Parathyroid adenoma (tissue), 2 donors: ENCODE results near the gene CELSR3.

Source experiments
- H2AFZ ChIP-seq: fragments of 300-600 bp; sonication (generic); one replicate; pipeline ENCODE4 v1.7.0; 2017; ENCODE audit warnings: antibody characterized with exemption, mild to moderate bottlenecking
- H3K27ac ChIP-seq: fragments of 300-600 bp; sonication (generic); one replicate; pipeline ENCODE4 v1.7.0; 2017
- H3K27me3 ChIP-seq: fragments of 300-600 bp; sonication (generic); one replicate; pipeline ENCODE4 v1.7.0; 2017; ENCODE audit warnings: low read length; ENCODE audit not compliant: control insufficient read depth, insufficient read depth
- H3K36me3 ChIP-seq: fragments of 300-600 bp; sonication (generic); one replicate; pipeline ENCODE4 v1.7.0; 2017; ENCODE audit warnings: low read length; ENCODE audit not compliant: control insufficient read depth, insufficient read depth
- H3K4me1 ChIP-seq: fragments of 300-600 bp; sonication (generic); one replicate; pipeline ENCODE4 v1.7.0; 2017; ENCODE audit warnings: control low read depth
- H3K4me2 ChIP-seq: fragments of 300-600 bp; sonication (generic); one replicate; pipeline ENCODE4 v1.7.0; 2017; ENCODE audit warnings: low read length
- H3K4me3 ChIP-seq: fragments of 300-600 bp; sonication (generic); one replicate; pipeline ENCODE4 v1.7.0; 2017; ENCODE audit warnings: low read depth, low read length
- H3K79me2 ChIP-seq: fragments of 300-600 bp; sonication (generic); one replicate; pipeline ENCODE4 v1.7.0; 2017; ENCODE audit warnings: control low read depth
- H3K9ac ChIP-seq: fragments of 300-600 bp; sonication (generic); one replicate; pipeline ENCODE4 v1.7.0; 2017; ENCODE audit warnings: mild to moderate bottlenecking
- H3K9me3 ChIP-seq: fragments of 300-600 bp; sonication (generic); one replicate; pipeline ENCODE4 v1.7.0; 2017; ENCODE audit warnings: low read length; ENCODE audit not compliant: control insufficient read depth
- TF ChIP-seq, protein P1 (sequence below): fragments of 300-600 bp; sonication (generic); IDR thresholded peaks from one replicate; pipeline ENCODE4 v1.7.0; 2017; ENCODE audit warnings: antibody characterized with exemption, mild to moderate bottlenecking
- donor health status: primary hyperparathyroidism.

Gene CELSR3

DNA sequence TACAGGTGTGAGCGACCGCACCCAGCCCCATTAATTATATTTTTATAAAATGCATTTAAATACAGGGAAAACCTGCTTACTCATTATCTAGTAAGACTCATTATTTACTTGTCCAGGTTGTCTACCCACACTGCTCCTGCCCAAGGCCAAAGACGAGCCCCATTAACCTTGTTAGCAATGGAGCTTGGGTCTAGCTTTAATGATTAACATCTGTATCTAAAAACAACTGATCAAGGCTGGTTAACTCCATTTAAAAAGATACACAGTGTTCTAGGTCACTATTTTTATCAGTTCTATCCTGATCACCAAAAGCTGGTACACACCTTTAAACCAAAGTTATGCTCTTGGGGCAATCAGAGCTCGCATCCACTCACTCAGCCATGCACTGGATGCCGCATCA lies 33.5 kb upstream of the CELSR3 start:
- TF ChIP-seq, protein P1, sequence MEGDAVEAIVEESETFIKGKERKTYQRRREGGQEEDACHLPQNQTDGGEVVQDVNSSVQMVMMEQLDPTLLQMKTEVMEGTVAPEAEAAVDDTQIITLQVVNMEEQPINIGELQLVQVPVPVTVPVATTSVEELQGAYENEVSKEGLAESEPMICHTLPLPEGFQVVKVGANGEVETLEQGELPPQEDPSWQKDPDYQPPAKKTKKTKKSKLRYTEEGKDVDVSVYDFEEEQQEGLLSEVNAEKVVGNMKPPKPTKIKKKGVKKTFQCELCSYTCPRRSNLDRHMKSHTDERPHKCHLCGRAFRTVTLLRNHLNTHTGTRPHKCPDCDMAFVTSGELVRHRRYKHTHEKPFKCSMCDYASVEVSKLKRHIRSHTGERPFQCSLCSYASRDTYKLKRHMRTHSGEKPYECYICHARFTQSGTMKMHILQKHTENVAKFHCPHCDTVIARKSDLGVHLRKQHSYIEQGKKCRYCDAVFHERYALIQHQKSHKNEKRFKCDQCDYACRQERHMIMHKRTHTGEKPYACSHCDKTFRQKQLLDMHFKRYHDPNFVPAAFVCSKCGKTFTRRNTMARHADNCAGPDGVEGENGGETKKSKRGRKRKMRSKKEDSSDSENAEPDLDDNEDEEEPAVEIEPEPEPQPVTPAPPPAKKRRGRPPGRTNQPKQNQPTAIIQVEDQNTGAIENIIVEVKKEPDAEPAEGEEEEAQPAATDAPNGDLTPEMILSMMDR = no peak
- Histone ChIP-seq H3K9ac (no peak overlapping the region), H3K27me3 (no peaks in the 10 kb centered on the region), H2AFZ (no peak overlapping the region), H3K79me2 (peaks cover 57% of the 10 kb centered on the region), H3K4me2 (no peak overlapping the region), H3K27ac (peak overlapping the region; percentile 9), H3K4me1 (peaks cover 13% of the 10 kb centered on the region), H3K4me3 (no peak overlapping the region), H3K36me3 (no peaks in the 10 kb centered on the region), H3K9me3 (no peaks in the 10 kb centered on the region)

DNA sequence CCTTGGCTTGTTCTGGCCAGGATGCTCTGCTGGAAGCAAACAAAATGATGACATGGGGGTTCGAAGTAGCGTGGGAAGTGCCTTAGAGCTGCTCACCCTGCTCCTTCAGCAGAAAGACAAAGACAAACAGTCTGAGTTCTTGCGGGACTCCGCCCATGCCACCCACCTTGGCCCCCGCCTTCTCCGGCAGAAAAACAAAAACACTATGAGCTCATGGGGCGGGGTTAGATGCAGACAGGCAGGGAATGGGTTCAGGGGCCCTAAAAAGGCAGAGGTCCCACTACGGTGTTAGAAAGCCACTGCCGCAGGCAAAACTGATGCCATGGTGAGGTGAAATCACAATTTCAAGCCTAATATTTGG lies 32.7 kb upstream of the CELSR3 start:
- no peaks in the 10 kb centered on the region for H3K36me3 ChIP-seq
- H3K9me3 ChIP-seq = no peaks in the 10 kb centered on the region
- H3K4me3 ChIP-seq = peak overlapping the region; percentile 33
- peak overlapping the region; percentile 89 for H3K27ac ChIP-seq
- H2AFZ ChIP-seq = no peak overlapping the region
- H3K4me2 ChIP-seq = peak overlapping the region; percentile 65
- H3K9ac ChIP-seq = no peak overlapping the region
- peaks cover 55% of the 10 kb centered on the region for H3K79me2 ChIP-seq
- peaks cover 16% of the 10 kb centered on the region for H3K4me1 ChIP-seq
- H3K27me3 ChIP-seq = no peaks in the 10 kb centered on the region
- TF ChIP-seq, protein P1 = no peak

DNA sequence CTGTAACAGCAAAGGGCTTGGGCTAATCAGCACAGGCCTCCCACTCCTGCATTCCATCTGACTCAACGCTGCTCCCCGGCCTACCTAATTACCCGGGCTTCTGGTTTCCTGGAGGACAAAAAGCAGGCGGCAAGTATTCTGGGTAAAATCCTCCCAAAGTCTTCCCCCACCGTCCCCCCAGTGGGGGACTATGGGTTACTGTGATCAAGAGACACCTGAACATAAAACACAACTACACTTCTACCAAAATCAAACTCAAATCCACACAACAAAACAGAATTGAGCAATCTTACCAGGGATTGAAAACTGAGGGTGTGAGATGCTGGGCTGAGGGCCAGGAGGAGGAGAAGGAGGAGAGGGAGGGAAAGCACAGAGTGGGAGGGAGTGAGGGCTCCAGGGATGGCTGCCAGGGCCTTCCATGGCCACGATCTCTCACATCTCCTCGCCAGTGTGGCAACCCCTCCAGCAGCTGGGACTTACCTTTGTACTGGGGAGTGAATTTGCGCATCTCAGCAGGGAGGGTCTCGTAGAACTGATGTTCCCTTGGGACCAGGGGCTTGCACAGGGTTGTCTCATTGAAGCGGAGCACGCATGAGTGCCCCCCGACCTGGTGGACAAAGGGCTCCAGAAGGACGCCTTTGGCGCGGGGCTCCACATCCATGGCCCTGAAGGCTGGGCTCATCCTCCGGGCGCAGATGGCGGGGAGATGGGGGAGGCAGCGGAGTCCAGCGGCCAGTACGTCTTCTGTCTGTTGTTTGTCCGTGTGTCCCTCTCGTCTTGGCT lies 32.1 kb upstream of the CELSR3 start:
- Histone ChIP-seq H2AFZ (no peak overlapping the region), H3K36me3 (no peaks in the 10 kb centered on the region), H3K4me1 (peaks cover 16% of the 10 kb centered on the region), H3K4me2 (peak overlapping the region; percentile 65), H3K27ac (peak overlapping the region; percentile 89), H3K79me2 (peaks cover 56% of the 10 kb centered on the region), H3K9ac (no peak overlapping the region), H3K9me3 (no peaks in the 10 kb centered on the region), H3K27me3 (no peaks in the 10 kb centered on the region), H3K4me3 (peak overlapping the region; percentile 33)
- TF ChIP-seq, protein P1 = no peak

- H3K4me1 ChIP-seq = peaks cover 16% of the 10 kb centered on the region
- H3K4me2 ChIP-seq = no peak overlapping the region
- H3K79me2 ChIP-seq = peaks cover 58% of the 10 kb centered on the region
- no peak overlapping the region for H3K4me3 ChIP-seq
- H2AFZ ChIP-seq = no peak overlapping the region
- H3K36me3 ChIP-seq = no peaks in the 10 kb centered on the region
- H3K27me3 ChIP-seq = no peaks in the 10 kb centered on the region
- no peak overlapping the region for H3K9ac ChIP-seq
- peak overlapping the region; percentile 89 for H3K27ac ChIP-seq
- no peaks in the 10 kb centered on the region for H3K9me3 ChIP-seq
- TF ChIP-seq, protein P1 = no peak
These were observed 31.1 kb upstream of the CELSR3 start for GRCh38 chr3:48693826-48694225.

- no peak overlapping the region for H3K4me2 ChIP-seq
- peak overlapping the region; percentile 8 for H3K27ac ChIP-seq
- H3K9me3 ChIP-seq = no peaks in the 10 kb centered on the region
- H3K9ac ChIP-seq = no peak overlapping the region
- peaks cover 16% of the 10 kb centered on the region for H3K4me1 ChIP-seq
- H3K79me2 ChIP-seq = peaks cover 53% of the 10 kb centered on the region
- H2AFZ ChIP-seq = no peak overlapping the region
- TF ChIP-seq, protein P1 = no peak
- no peaks in the 10 kb centered on the region for H3K27me3 ChIP-seq
- H3K36me3 ChIP-seq = no peaks in the 10 kb centered on the region
- H3K4me3 ChIP-seq = no peak overlapping the region
These were observed 29.9 kb upstream of the CELSR3 start for GRCh38 chr3:48692551-48692950.
